Spleen (tissue), 11 donors: ENCODE results near the gene MPDU1. TPM values are rescaled to one million over a fixed set of nuclear protein-coding genes. Genes with fewer than 3 reads are reported as not detected.

Source experiments
- DNase-seq: peaks from one replicate; pipeline ENCODE4 v3.0.0-alpha.2; 2020
- H3K27ac ChIP-seq, 8 donors: fragments of 200-600 bp; sonication (generic) in 7 of 8; 1 replicate in 4 of 8; 2 replicates in 4 of 8; pipeline versions ENCODE4 v1.5.0 to v1.8.0; 2016 to 2021; ENCODE audit warnings: inconsistent platforms in 4 of 8, mild to moderate bottlenecking in 4 of 8, moderate library complexity in 1 of 8
- H3K27me3 ChIP-seq, 7 donors: fragments of 200-600 bp; sonication (generic) in 6 of 7; replicated peaks in 1 of 7; 1 replicate in 4 of 7; 2 replicates in 3 of 7; pipeline versions ENCODE4 v1.5.0 to v1.8.0; 2016 to 2021; ENCODE audit warnings: inconsistent platforms in 3 of 7, mild to moderate bottlenecking in 1 of 7
- H3K36me3 ChIP-seq, 6 donors: fragments of 200-600 bp; sonication (generic) in 5 of 6; 1 replicate in 4 of 6; 2 replicates in 2 of 6; pipeline versions ENCODE4 v1.5.0 to v1.8.0; 2016 to 2021; ENCODE audit warnings: inconsistent platforms in 2 of 6
- H3K4me1 ChIP-seq, 6 donors: fragments of 200-600 bp; sonication (generic) in 5 of 6; 1 replicate in 3 of 6; 2 replicates in 3 of 6; pipeline versions ENCODE4 v1.5.0 to v1.8.0; 2016 to 2021; ENCODE audit warnings: inconsistent platforms in 3 of 6
- H3K4me3 ChIP-seq, 8 donors: fragments of 200-600 bp; sonication (generic) in 7 of 8; 1 replicate in 4 of 8; 2 replicates in 4 of 8; pipeline versions ENCODE4 v1.5.0 to v1.8.0; 2016 to 2021; ENCODE audit warnings: inconsistent platforms in 4 of 8, mild to moderate bottlenecking in 4 of 8, moderate library complexity in 2 of 8
- H3K9me3 ChIP-seq, 8 donors: fragments of 200-600 bp; sonication (generic) in 7 of 8; 1 replicate in 4 of 8; 2 replicates in 4 of 8; pipeline versions ENCODE4 v1.5.0 to v1.8.0; 2016 to 2021; ENCODE audit warnings: inconsistent platforms in 4 of 8
- CTCF ChIP-seq, 11 experiments: fragments of 200-600 bp in 7 of 11; fragments of 450-650 bp in 4 of 11; sonication (generic) in 4 of 11; IDR thresholded peaks in 8 of 11; conservative IDR thresholded peaks in 3 of 11; 1 replicate in 7 of 11; 2 replicates in 4 of 11; pipeline versions ENCODE4 v1.4.0 to v1.8.0; 2016 to 2021; ENCODE audit warnings: antibody characterized with exemption in 11 of 11, inconsistent platforms in 4 of 11, mild to moderate bottlenecking in 1 of 11
- POLR2A ChIP-seq, 3 donors: fragments of 450-650 bp; IDR thresholded peaks; one replicate each; pipeline ENCODE4 v1.5.1; 2017; ENCODE audit warnings: antibody characterized with exemption in 3 of 3, mild to moderate bottlenecking in 1 of 3
- POLR2AphosphoS5 ChIP-seq, 3 donors: sonication (generic); formaldehyde crosslinking; IDR thresholded peaks; one replicate each; pipeline ENCODE4 v1.5.1; 2017; ENCODE audit warnings: antibody characterized with exemption in 3 of 3
- WGBS, 5 donors: extraction: QIAGEN DNeasy Blood & Tissue Kit in 3 of 5; methylation state at CpG; one replicate each; pipeline versions ENCODE4 v1.1.5 to v1.1.7; 2013 to 2018; 5-methylcytosine and 5-hydroxymethylcytosine counted together
- intact Hi-C: fragments of 100-400 bp; cut with DNase I; formaldehyde crosslinking; loops from one replicate; pipeline ENCODE4 v1.15.0; 2023; ENCODE audit warnings: low total_unique reads
- polyA plus RNA-seq, 3 donors: library from polyadenylated mRNA; stranded (reverse); fragments of 200-250 nt; gene quantifications; one replicate each; pipeline ENCODE4 v1.2.1, GENCODE V29; 2013
- total RNA-seq, 7 donors: library from RNA; depleted of rRNA in 3 of 7; stranded (reverse); fragments of >200 nt in 3 of 7; fragmentation: NEBNext Ultra II Directional in 4 of 7; extraction: Animal tissue kit (Norgen Biotek cat#: 25700) in 4 of 7; gene quantifications; one replicate each; pipeline versions ENCODE4 v1.1.0 to v1.2.1, GENCODE V29; 2016 to 2021
- donor health status: healthy with polysubstance abuse.
- donor health status: DM: no; HTN: no; CAD: no; lungs with moderate emphysema.
- donor health status: DM: no; HTN: no; CAD: no.
- donor health status: Bipolar disorder and iron deficiency.
- donor health status: healthy.
- donor health status: DM: no; HTN: no; CAD: no.
- donor health status: DM: yes; HTN: yes; CAD: no.

Gene MPDU1
- total and polyA plus RNA-seq, 10 donors = 35.5 to 163 (median 55.4) TPM

- DNase-seq = no peak
- peak overlapping the region; percentile 81 to 98 (median 94) for H3K27ac ChIP-seq
- H3K27me3 ChIP-seq = no peaks in the 10 kb centered on the region
- peaks cover 43 to 96% (median 70%) of the 10 kb centered on the region in 6 donors for H3K4me1 ChIP-seq
- 40 to 65% (median 51%) methylated on average over 18 of the region's 18 CpGs for WGBS, 5 donors
- no peaks in the 10 kb centered on the region for H3K9me3 ChIP-seq
- peaks cover 0 to 35% (median 13%) of the 10 kb centered on the region in 6 donors for H3K36me3 ChIP-seq
- peak overlapping the region in 7 of 8 donors; percentile 20 to 96 (median 75) for H3K4me3 ChIP-seq
- intact Hi-C loops = loop anchor here (5.0 kb wide), 2 partner anchors 42 to 122 kb away; partner anchors contain the start of genes FGF11 and TMEM102
- no peak for TF ChIP-seq POLR2A (IDR thresholded peaks at IDR 0.05)
- TF ChIP-seq CTCF (IDR thresholded peaks at IDR 0.05 in 8 of 11, conservative IDR thresholded peaks at IDR 0.05 in 3 of 11) = no peak
- no peak for TF ChIP-seq POLR2AphosphoS5 (IDR thresholded peaks at IDR 0.05)
These were observed 24.1 kb upstream of the MPDU1 start for GRCh38 chr17:7559320-7560171.

- Histone ChIP-seq H3K27ac (peak overlapping the region; percentile 86 to 98 (median 94)), H3K4me3 (peak overlapping the region in 7 of 8 donors; percentile 75 to 98 (median 96)), H3K27me3 (no peaks in the 10 kb centered on the region), H3K9me3 (no peaks in the 10 kb centered on the region), H3K4me1 (peaks cover 43 to 95% (median 70%) of the 10 kb centered on the region in 6 donors), H3K36me3 (peaks cover 2 to 44% (median 22%) of the 10 kb centered on the region in 6 donors)
- intact Hi-C loops = loop anchor here (5.0 kb wide), 2 partner anchors 43 to 123 kb away; partner anchors contain the start of genes FGF11 and TMEM102
- 33 to 49% (median 37%) methylated on average over 22 of the region's 22 CpGs for WGBS, 5 donors
- DNase-seq = no peak
- peak in 1 of 3 donors; percentile 38 for TF ChIP-seq POLR2AphosphoS5 (IDR thresholded peaks at IDR 0.05)
- TF ChIP-seq POLR2A (IDR thresholded peaks at IDR 0.05) = no peak
- peak in 9 of 11 experiments; percentile 44 to 71 (median 56) for TF ChIP-seq CTCF (IDR thresholded peaks at IDR 0.05 in 8 of 11, conservative IDR thresholded peaks at IDR 0.05 in 3 of 11)
These were observed 23.3 kb upstream of the MPDU1 start for GRCh38 chr17:7560172-7561027.

- 0 to 1% (median 1%) methylated on average over 32 of the region's 32 CpGs for WGBS, 5 donors
- peaks cover 43 to 89% (median 72%) of the 10 kb centered on the region in 6 donors for H3K4me1 ChIP-seq
- H3K9me3 ChIP-seq = no peaks in the 10 kb centered on the region
- intact Hi-C loops = loop anchor here (5.0 kb wide), 2 partner anchors 44 to 124 kb away; partner anchors contain the start of genes FGF11 and TMEM102
- H3K4me3 ChIP-seq = peak overlapping the region; percentile 75 to 98 (median 95)
- H3K27ac ChIP-seq = peak overlapping the region; percentile 86 to 98 (median 94)
- peak; percentile 96 for DNase-seq
- TF ChIP-seq POLR2AphosphoS5 (IDR thresholded peaks at IDR 0.05) (peak in 1 of 3 donors; percentile 51), POLR2A (IDR thresholded peaks at IDR 0.05) (no peak), CTCF (IDR thresholded peaks at IDR 0.05 in 8 of 11, conservative IDR thresholded peaks at IDR 0.05 in 3 of 11) (peak; percentile 75 to 96 (median 86))
- no peaks in the 10 kb centered on the region for H3K27me3 ChIP-seq
- H3K36me3 ChIP-seq = peaks cover 5 to 51% (median 29%) of the 10 kb centered on the region in 6 donors
These were observed 22.6 kb upstream of the MPDU1 start for GRCh38 chr17:7561028-7561575.
